HG02970 (cell line): ENCODE measurements around the gene MINK1.

Source experiments
- ATAC-seq: cut with Tn5 transposase; IDR thresholded peaks from one replicate; pipeline ENCODE4 v1.9.1; 2021; ENCODE audit warnings: mild to moderate bottlenecking, moderate library complexity, moderate number of reproducible peaks; ENCODE audit not compliant: unreplicated experiment, low FRiP score

The MINK1 gene

DNA sequence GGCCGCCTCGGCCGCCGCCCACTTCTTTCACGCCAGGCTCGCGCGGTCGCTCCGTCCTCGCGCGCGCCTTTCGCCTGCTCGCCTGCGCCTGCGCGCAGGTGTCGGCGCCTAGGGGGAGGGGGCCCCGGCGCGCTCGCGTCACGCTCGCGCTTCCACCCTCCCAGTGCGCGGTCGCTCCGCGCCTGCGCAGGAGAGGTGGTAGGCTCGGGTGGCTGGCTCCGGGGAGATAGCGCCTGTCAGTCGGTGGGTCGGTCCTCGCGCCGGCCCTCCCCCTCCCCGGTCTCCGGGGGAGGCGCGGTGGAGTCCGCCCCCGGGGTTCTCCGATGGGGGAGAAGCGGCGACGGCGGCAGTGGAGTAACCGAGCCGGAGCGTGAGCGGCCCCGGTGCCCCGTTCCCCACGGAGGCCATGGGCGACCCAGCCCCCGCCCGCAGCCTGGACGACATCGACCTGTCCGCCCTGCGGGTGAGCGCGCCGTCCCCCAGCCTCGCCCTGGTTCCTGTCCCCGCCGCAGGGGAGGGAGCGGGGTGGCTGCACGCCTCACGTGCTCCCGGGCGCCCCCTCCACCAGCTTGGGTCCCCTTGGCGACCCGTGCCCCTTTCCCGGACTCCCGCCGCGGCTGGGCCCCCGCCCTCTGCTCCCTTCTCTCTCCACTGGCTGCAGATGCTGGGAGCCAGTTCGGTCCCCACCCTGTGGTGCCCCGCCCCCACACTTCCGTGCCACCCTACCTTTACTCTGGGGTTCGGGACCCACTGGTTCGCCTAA is at the start of gene MINK1:
Gene MINK1, plus strand, starts transcription at position 163 of the 763 bp plus-strand sequence. Its CDS starts 244 bp downstream, at position 407.
- peak; percentile 90 for ATAC-seq

DNA sequence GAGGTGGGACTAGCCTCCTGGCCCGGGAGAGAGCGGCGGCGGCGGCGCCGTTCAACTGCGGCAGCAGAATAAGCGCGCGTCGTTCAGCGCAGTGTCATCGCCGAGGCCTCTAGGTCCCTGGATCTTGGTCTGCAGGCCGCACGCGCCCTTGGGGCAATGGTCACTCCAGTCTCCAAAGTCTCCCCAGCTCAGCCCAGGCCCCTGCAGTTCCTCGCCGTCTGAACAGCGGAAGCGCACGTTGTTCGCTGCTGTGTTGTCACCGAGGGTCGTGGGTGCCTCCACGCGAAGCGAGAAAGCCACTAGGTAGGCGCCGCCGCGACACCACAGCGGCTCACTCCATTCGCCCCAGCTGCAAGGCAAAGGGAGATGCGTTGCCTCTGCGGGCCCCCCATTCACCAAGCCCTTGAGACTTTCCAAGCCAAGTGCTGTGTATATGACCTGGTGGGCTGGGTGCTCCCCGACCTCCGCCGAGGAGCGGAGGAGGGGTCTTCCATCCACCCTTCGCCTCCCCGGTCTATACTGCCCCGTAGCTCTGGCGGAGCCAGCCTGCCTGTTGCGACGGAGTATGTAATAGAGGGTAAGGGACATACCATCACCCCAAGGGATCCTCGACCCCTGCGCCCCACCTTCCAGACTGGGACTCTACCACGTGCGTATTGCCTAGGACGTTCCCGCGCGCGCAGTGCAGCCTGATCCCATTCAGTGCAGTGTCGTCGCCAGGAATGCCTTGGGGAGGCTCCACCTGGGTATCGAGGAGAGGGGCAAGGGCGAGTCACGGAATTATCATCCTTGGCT is 47.6 kb upstream of the MINK1 start:
- ATAC-seq: no peak

DNA sequence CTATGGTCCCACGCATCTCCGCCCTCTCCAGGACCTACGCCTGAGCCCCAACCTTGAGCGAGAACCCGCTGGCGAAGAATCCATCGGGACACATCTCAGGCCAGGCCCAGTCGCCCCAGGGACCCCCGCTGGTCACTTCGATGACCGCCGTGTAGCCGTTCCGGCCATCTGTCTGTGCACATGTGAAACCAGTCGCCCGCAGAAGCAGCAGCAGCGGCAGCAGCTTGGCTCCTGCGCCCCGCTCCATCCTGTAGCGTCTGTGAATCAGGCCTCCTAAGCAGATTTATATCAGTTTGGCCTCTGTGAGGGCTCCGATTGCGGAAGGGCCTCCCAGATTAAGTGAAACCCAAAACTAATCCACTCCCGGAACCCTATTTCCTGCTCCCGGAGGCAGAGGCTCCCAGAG is 47.0 kb upstream of the MINK1 start, which contains the start of gene VMO1:
Gene VMO1, minus strand, starts transcription at position 259 of the 406 bp plus-strand sequence. Its CDS starts 12 bp downstream, at position 247.
- no peak for ATAC-seq

DNA sequence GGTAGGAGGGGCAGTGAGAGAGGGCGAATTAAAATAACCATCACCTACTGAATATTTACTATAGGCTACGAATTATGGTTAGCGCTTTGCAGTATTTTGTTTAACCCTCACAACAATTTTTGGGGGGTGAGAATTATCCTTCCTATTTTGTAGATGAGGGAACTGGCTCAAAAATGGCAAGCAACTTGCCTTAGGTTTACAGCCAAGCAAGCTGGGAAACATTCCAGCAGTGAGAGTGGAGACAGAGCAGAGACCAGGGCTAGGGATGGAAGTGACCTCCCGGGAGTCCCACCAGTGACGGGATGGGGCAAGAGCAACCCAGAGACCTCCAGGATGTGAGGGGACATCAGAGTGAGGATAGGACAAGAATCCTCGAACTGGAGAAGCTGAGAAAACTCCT is 46.6 kb upstream of the MINK1 start:
- no peak for ATAC-seq

DNA sequence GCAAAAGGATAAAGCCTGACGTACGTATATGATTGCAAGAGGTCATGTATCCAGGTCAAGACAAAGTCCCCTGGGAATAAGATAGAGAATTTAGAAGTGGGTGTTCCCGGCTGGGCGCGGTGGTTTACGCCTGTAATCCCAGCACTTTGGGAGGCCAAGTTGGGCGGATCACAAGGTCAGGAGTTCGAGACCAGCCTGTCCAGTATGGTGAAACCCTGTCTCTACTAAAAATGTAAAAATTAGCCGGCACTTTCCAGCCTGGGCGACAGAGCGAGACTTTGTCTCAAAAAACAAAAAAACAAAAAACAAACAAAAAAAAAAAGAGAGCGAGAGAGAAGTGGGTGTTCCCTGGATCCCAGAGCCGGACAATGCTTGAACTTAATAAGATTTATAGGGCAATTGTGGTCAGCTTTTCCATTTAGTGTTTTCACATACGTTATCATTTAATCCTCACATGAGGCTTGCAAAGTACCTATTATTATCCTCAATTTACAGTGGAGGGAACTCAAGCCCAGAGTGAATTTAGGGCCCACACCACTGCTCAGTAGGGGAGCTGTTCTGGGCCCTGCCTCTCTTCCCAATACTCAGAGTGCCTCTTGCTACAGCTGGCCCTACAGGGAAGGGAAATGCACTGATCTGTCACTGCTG is 44.9 kb upstream of the MINK1 start:
- no peak for ATAC-seq

DNA sequence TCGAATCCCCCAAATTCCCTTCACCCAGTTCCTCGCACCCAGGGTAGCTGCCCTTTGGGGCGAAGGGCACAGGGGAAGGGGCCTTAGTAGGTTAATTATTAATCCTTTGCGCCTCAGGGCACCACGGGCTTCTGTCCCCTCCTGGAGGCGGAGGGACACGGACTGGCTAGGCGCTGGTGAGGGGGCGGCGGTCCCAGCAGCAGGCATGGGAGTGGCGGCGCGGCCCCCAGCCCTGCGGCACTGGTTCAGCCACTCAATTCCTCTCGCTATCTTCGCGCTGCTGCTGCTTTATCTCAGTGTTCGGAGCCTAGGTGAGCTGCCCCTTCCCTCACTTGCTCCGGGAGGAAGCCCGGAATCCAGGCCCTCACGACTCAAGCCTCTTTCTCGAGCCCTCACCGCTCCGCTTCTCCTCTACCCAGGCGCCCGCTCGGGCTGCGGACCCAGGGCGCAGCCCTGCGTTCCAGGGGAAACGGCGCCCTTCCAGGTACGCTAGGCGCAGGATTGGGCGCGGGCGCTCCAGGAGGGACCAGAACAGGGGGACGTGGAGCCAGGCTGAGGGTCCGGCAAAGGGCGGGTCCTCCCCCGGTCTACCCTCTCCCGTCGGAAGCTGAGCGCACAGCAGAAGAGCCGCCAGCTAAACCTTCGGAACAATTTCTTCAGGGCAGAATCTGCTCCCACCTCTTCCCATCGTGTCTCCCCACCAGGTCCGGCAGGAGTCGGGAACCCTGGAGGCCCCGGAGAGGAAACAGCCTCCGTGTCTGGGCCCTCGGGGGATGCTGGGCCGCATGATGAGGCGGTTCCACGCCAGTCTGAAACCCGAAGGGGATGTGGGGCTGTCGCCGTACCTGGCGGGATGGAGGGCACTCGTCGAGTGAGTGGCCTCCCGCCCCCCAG is 44.1 kb upstream of the MINK1 start, which contains the start of gene GLTPD2:
Gene GLTPD2, plus strand, starts transcription at position 158 of the 894 bp plus-strand sequence. Its CDS starts 48 bp downstream, at position 206.
- no peak for ATAC-seq

DNA sequence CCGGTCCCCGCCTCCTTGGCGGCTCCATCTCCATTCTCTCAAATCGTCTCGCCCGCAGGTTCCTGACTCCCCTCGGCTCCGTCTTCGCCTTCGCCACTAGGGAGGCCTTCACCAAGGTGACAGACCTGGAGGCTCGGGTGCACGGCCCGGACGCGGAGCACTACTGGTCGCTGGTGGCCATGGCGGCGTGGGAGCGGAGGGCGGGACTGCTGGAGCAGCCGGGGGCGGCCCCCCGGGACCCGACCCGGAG is 43.5 kb upstream of the MINK1 start:
- no peak for ATAC-seq

DNA sequence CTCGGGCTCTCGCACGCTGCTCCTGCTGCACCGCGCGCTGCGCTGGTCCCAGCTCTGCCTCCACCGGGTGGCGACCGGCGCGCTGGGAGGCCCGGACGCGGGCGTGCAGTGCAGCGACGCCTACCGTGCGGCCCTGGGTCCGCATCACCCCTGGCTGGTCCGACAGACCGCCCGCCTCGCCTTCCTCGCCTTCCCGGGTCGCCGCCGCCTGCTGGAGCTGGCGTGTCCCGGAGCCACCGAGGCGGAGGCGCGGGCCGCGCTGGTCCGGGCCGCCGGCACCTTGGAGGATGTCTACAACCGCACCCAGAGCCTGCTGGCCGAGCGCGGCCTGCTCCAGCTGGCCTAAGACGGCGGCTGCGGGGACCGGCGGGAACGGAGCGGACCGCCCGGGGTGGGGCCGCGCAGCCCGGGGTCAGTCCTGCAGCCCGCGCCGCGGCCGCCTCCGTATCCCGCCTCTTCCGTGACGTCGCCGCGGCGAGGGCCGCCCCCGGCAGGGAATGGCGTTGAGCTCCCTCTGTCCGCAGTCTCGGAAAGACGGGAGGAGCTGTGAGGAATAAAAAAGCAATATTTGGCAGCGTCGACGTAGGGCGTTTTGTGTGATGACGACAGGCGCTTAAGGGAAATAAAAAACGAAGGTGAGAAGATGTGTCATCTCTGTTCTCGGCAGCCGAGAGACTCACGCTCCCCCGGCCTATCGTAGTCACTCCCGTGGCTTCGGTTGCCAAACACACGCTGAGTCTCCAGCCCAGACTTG is 43.0 kb upstream of the MINK1 start:
- ATAC-seq: peak; percentile 92

DNA sequence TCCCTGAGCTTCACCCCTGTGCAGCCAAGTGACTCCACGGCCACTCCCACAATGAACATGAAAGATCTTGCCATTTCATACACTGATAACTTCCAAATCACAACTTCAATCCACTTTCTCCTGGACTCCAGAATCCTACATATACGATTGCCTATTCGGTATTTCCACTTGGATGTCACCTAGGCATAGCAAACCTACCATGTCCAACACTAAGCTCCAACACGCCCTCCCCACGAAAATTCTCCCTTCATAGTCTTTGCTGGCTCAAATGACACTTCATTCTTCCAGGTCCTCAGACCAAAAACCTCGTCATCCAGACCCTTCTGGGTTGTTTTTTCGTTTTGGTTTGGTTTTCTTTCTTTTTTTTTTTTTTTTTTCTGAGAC is 42.4 kb upstream of the MINK1 start:
- no peak for ATAC-seq

DNA sequence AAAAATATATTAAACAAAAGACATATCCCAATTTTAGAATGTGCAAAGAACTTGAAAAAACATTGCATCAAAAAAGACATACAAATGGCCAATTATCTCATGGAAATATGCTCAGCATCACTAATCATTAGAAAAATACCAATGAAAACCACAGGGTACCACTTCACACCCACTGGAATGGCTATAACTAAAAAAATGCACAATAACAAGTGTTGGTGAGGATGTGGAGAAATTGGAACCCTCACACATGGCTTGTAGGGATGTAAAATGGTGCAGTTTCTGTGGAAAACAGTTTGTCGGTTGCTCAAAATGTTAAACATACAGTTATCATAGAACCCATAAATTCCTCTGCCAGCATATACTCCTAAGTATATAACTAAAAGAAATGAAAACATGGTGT is 38.0 kb upstream of the MINK1 start:
- ATAC-seq: no peak

DNA sequence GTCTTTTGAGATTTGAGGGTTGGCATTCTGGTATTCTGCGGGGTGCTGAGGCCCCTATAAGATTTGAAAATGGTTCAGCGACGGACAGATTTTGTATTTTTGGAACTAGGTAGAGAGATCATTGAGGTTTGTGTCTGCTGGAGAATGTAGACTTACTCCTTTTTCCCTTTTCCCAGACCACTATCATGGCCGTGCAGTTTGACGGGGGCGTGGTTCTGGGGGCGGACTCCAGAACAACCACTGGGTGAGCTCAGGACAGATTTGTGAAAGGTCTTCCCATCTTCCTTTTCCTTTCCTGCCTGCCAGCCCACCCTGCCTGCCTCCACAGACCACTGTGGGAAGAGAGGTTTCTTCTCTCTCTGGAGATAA is 36.6 kb upstream of the MINK1 start:
- no peak for ATAC-seq

DNA sequence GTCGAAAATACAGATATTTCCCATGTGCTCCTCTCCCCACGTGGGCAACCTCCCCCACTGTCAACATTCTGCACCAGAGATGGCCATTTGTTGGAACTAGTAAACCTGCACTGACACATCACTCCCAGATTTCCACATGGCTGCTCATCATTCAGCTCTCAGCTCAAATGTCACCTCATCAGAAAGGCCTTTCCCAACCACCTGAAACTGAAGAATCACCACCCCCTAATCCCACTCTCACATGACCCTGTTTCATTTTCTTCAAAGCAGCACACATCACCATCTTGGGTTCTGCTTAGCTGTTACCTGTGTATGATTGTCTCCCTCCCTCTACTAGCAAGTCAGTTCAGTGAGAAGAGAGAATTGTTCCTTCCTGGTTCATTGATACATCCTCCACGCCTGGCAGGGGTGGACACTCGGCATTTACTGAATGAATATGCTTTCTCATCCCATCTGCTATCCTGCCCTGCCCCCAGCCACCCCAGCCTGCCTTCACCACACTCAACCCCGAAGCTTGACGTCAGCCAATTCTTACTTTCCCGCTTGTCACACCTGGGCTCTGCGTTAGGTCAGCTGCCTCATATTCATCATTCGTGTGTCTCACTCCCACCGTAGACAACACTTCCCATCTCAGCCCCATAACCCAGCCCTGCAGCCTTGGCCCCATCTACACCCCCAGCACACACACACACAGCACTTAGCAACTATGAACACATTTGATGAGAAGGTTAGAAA is 32.5 kb upstream of the MINK1 start:
- ATAC-seq: no peak

DNA sequence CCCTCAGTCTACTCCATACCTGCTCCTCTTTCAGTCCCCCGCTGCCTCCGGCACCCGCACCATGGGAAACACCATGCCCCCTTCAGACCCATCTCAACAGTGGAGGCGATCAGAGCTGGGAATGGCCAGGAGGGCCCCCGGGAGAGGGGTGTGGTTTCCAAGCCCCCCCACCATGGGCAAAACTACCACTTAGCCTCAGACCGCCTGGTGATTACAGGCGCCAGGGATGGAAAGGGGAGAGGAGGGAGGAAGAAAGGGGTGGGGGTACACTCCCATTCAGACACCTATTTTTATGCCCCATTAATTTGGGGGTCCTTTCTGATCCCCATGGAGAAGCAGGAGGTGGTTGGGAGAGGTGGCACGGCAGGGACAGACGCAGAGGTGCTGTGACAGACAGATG is 30.9 kb upstream of the MINK1 start, which contains the start of gene C17orf114:
Gene C17orf114, minus strand, starts transcription at position 101 of the 400 bp plus-strand sequence.
- ATAC-seq: no peak

DNA sequence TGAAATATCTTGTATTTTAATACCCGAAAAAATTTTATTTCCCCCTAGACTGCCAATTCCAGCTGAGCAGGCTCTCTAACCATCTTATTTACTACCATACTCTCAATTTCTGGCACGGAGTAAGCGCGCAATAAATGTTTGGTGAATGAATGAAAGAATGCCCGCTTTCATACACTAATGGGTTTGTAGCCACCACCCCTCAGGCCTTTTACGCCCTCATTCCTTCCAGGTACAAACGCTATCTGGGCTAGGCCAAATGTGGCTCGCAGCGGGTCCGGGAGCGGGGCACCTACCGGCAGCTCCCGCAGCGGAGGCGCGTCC is 26.7 kb upstream of the MINK1 start:
- ATAC-seq: no peak

DNA sequence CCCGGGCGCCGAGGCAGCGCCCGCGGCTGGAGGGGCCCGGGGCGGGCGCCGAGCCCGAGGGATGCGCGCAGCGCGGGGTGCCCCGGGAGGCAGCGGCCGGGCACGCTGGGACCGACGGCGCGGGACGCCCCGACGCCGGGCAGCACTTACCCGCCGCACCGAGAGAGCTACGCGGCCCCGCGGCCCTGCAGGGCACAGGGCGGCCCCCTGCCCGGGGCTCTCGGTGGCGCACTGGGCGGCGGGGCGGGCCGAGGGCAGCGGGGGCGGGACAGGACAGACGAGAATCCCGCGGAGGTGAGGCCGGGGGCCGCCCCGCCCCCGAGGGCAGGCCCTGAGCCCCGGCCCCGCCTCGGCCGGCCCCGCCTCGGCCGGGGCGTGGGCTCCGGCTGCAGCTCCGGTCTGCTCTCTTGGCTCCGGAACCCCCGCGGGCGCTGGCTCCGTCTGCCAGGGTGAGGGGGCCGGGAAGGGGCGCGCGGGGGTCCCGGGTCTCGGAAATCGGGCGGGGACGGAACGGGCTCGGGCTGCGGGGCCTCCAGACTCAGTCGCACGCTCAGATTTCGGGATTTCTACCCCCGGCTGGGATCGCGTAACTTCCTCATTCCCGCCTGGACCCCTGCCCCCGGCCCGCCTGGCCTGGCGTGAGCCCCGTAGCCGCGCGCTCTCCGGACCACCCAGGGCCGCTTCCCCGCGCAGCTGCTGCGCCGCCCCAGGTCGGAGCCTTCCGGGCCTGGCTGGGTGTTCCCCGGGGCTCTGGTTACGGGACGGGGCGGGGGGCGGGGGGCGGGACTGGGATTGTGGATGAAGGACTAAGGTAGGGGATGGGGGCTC is 26.1 kb upstream of the MINK1 start, which contains the start of gene PLD2:
Gene PLD2, plus strand, starts transcription at position 376 of the 828 bp plus-strand sequence. CDS start 621 bp downstream, outside the sequence.
- peak; percentile 92 for ATAC-seq

DNA sequence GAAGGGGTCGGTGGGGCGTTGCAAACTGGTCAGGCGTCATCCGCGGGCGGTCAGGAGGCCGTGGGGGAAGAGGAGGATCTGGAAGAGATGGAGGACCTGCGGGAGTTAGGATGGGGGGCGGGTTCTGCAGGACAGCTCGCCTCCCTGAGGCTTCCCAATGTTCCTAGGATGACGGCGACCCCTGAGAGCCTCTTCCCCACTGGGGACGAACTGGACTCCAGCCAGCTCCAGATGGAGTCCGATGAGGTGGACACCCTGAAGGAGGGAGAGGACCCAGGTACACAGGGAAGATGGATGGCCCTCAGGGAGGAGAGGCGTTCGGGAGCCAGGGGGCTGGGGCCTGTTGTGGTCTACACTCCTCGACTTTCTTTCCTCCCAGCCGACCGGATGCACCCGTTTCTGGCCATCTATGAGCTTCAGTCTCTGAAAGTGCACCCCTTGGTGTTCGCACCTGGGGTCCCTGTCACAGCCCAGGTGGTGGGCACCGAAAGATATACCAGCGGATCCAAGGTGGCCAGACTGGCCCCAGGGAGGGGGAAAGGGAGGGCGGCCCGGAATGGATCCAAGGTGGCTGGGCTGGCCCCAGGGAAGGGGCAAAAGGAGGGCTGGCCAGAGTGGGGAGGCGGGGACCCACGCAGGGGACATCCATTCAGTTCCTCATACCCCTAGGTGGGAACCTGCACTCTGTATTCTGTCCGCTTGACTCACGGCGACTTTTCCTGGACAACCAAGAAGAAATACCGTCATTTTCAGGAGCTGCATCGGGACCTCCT is 25.3 kb upstream of the MINK1 start:
- ATAC-seq: no peak

DNA sequence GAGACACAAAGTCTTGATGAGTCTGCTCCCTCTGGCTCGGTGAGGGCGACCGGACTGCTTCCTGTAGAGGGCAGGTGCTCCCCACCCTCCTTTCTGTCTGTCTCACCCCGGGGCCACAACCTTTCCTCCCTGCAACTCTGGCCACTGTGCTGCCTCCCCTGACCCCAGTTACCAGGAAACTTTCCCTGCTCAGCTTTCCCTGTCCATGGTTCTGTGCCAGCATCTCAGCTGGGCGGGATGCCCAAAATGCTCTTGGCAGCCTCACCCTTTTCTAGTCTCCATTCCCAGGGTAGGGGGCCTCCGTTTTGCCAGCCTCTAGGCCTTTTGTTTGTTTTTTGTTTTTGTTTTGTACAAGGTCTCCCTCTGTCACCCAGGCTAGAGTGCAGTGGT is 24.8 kb upstream of the MINK1 start:
- ATAC-seq: no peak
